Activated naive CD8-positive, alpha-beta T cell treated with anti-CD3 and anti-CD28 coated beads, Interleukin-2, amount 10 ng/mL, durations not matched to agents 7 days and 5 days (primary cell): ENCODE data around the gene CHAC1. TPM values are rescaled to one million over a fixed set of nuclear protein-coding genes. Genes with fewer than 3 reads are reported as not detected.

Experiments used
- ATAC-seq: fragments of 150-1000 bp; cut with Tn5 transposase; one replicate; pipeline ENCODE4 v1.10.0; 2021; ENCODE audit warnings: low read depth, moderate library complexity
- POLR2A ChIA-PET: fragments of 350-600 bp; sonication (Branson Sonifier 250); formaldehyde crosslinking; loops from one replicate; lab custom pipeline; 2021; ENCODE audit warnings: antibody characterized with exemption; lab: Charles Lee
- DNase-seq: peaks from one replicate; pipeline ENCODE4 v3.0.0; 2021
- H3K27ac Mint-ChIP-seq: one replicate; pipeline ENCODE4 v1.8.0; 2022; ENCODE audit warnings: mild to moderate bottlenecking, mixed read lengths
- H3K27me3 Mint-ChIP-seq: one replicate; pipeline ENCODE4 v1.8.0; 2022; ENCODE audit warnings: mild to moderate bottlenecking, moderate library complexity, mixed read lengths
- H3K36me3 Mint-ChIP-seq: one replicate; pipeline ENCODE4 v1.8.0; 2021; ENCODE audit warnings: mild to moderate bottlenecking, mixed read lengths
- H3K4me1 Mint-ChIP-seq: one replicate; pipeline ENCODE4 v1.8.0; 2021; ENCODE audit warnings: mixed read lengths
- H3K4me3 Mint-ChIP-seq: one replicate; pipeline ENCODE4 v1.8.0; 2022; ENCODE audit warnings: mild to moderate bottlenecking, moderate library complexity, mixed read lengths
- H3K9me3 Mint-ChIP-seq: one replicate; pipeline ENCODE4 v1.8.0; 2021; ENCODE audit warnings: mixed read lengths
- total RNA-seq, 2 experiments: library from RNA; stranded (reverse); gene quantifications; one replicate each; pipeline ENCODE4 v1.2.3, GENCODE V29; 2021

Gene CHAC1
- total RNA-seq, 2 experiments from 2014 or later: 13.9 to 14.1 TPM

- Mint-ChIP-seq H3K36me3 (no peaks in the 10 kb centered on the region), H3K27ac (no peak overlapping the region)
These were observed 25.1 kb upstream of the CHAC1 start for GRCh38 chr15:40927873-40928806.

GRCh38 chr15:40928821-40929659, 24.2 kb upstream of the CHAC1 start, which contains the start of gene DLL4:
DLL4 (plus strand) TSS chr15:40929340; CDS start chr15:40929669, 329 bp downstream.
- Mint-ChIP-seq H3K27me3 (peaks cover 79% of the 10 kb centered on the region), H3K4me1 (peaks cover 31% of the 10 kb centered on the region), H3K9me3 (no peaks in the 10 kb centered on the region), H3K4me3 (peak within 1 kb of the TSS; percentile 72), H3K36me3 (no peaks in the 10 kb centered on the region), H3K27ac (no peak within 1 kb of the TSS)
- ATAC-seq (peak; percentile 37), DNase-seq (peak; percentile 63)
- POLR2A ChIA-PET: interaction anchor here (1.1 to 3.6 kb wide), 3 partner anchors 12 to 24 kb away, joined by 3 to 14 read pairs (median 8); partner anchors contain the start of gene CHAC1

More at GRCh38 chr15:40927873-40928806, 25.1 kb upstream of the CHAC1 start:
- peaks cover 79% of the 10 kb centered on the region for H3K27me3 Mint-ChIP-seq
- no peaks in the 10 kb centered on the region for H3K9me3 Mint-ChIP-seq
- peak overlapping the region; percentile 51 for H3K4me3 Mint-ChIP-seq
- DNase-seq (peak; percentile 56), ATAC-seq (no peak)
- POLR2A ChIA-PET: interaction anchor here (0.6 to 3.6 kb wide), 3 partner anchors 13 to 459 kb away, joined by 5 to 14 read pairs (median 8); partner anchors contain the start of gene CHAC1
- peaks cover 29% of the 10 kb centered on the region for H3K4me1 Mint-ChIP-seq

GRCh38 chr15:40929660-40930429, 23.4 kb upstream of the CHAC1 start:
- no peaks in the 10 kb centered on the region for H3K9me3 Mint-ChIP-seq
- H3K27ac Mint-ChIP-seq: no peak overlapping the region
- no peaks in the 10 kb centered on the region for H3K36me3 Mint-ChIP-seq
- no peak for DNase-seq
- POLR2A ChIA-PET: interaction anchor here (1.1 to 3.6 kb wide), 3 partner anchors 12 to 24 kb away, joined by 3 to 14 read pairs (median 8); partner anchors contain the start of gene CHAC1
- H3K27me3 Mint-ChIP-seq: peaks cover 72% of the 10 kb centered on the region
- H3K4me1 Mint-ChIP-seq: peaks cover 31% of the 10 kb centered on the region
- ATAC-seq: no peak
- H3K4me3 Mint-ChIP-seq: peak overlapping the region; percentile 72

- POLR2A ChIA-PET: interaction anchor here (2.4 to 3.6 kb wide), 2 partner anchors 11 to 22 kb away, joined by 8 to 14 read pairs; partner anchors contain the start of gene CHAC1
- ATAC-seq (no peak), DNase-seq (peak; percentile 71)
- H3K9me3 Mint-ChIP-seq: no peaks in the 10 kb centered on the region
- H3K4me1 Mint-ChIP-seq: peaks cover 31% of the 10 kb centered on the region
- no peak overlapping the region for H3K27ac Mint-ChIP-seq
- H3K36me3 Mint-ChIP-seq: no peaks in the 10 kb centered on the region
- H3K4me3 Mint-ChIP-seq: peak overlapping the region; percentile 72
- H3K27me3 Mint-ChIP-seq: peaks cover 65% of the 10 kb centered on the region
These were observed 22.6 kb upstream of the CHAC1 start for GRCh38 chr15:40930430-40931299.

GRCh38 chr15:40931300-40932142, 21.8 kb upstream of the CHAC1 start:
- Mint-ChIP-seq H3K9me3 (no peaks in the 10 kb centered on the region), H3K27ac (no peak overlapping the region), H3K36me3 (no peaks in the 10 kb centered on the region), H3K27me3 (peaks cover 57% of the 10 kb centered on the region), H3K4me1 (peaks cover 31% of the 10 kb centered on the region), H3K4me3 (peak overlapping the region; percentile 39)
- ATAC-seq (no peak), DNase-seq (no peak)
- POLR2A ChIA-PET: interaction anchor here (0.7 to 2.4 kb wide), 3 partner anchors 10 to 28 kb away, joined by 3 to 8 read pairs (median 4); partner anchors contain the start of gene CHAC1

GRCh38 chr15:40932156-40932555, 21.1 kb upstream of the CHAC1 start:
- Mint-ChIP-seq H3K27me3 (peaks cover 51% of the 10 kb centered on the region), H3K4me1 (peaks cover 29% of the 10 kb centered on the region), H3K27ac (no peak overlapping the region), H3K9me3 (no peaks in the 10 kb centered on the region), H3K4me3 (no peak overlapping the region), H3K36me3 (no peaks in the 10 kb centered on the region)
- POLR2A ChIA-PET: interaction anchor here (0.7 to 2.4 kb wide), 3 partner anchors 10 to 29 kb away, joined by 3 to 8 read pairs (median 4); partner anchors contain the start of gene CHAC1
- ATAC-seq (peak; percentile 28), DNase-seq (no peak)

- no peaks in the 10 kb centered on the region for H3K9me3 Mint-ChIP-seq
- ATAC-seq (no peak), DNase-seq (no peak)
- H3K27ac Mint-ChIP-seq: no peak overlapping the region
- H3K36me3 Mint-ChIP-seq: no peaks in the 10 kb centered on the region
- H3K4me1 Mint-ChIP-seq: peaks cover 27% of the 10 kb centered on the region
- H3K27me3 Mint-ChIP-seq: peaks cover 45% of the 10 kb centered on the region
- POLR2A ChIA-PET: interaction anchor here (0.7 to 2.0 kb wide), 2 partner anchors 9 to 30 kb away, joined by 3 to 4 read pairs; no protein-coding TSS in a partner anchor
- H3K4me3 Mint-ChIP-seq: no peak overlapping the region
These were observed 20.4 kb upstream of the CHAC1 start for GRCh38 chr15:40932649-40933516.

- peaks cover 42% of the 10 kb centered on the region for H3K27me3 Mint-ChIP-seq
- DNase-seq: no peak
- H3K4me1 Mint-ChIP-seq: peaks cover 27% of the 10 kb centered on the region
- no peak overlapping the region for H3K4me3 Mint-ChIP-seq
- no peak for ATAC-seq
- H3K27ac Mint-ChIP-seq: no peak overlapping the region
- no peaks in the 10 kb centered on the region for H3K9me3 Mint-ChIP-seq
- POLR2A ChIA-PET: interaction anchor here (2.0 kb wide), 1 partner anchor 8 kb away, joined by 4 read pairs; no protein-coding TSS in a partner anchor
- H3K36me3 Mint-ChIP-seq: no peaks in the 10 kb centered on the region
These were observed 19.8 kb upstream of the CHAC1 start for GRCh38 chr15:40933517-40933902.

- no peaks in the 10 kb centered on the region for H3K9me3 Mint-ChIP-seq
- no peak for ATAC-seq
- POLR2A ChIA-PET: interaction anchor here (1.0 kb wide), 1 partner anchor 19 kb away, joined by 3 read pairs; the partner anchor contains the start of gene CHAC1
- H3K27ac Mint-ChIP-seq: no peak overlapping the region
- peaks cover 32% of the 10 kb centered on the region for H3K27me3 Mint-ChIP-seq
- H3K36me3 Mint-ChIP-seq: no peaks in the 10 kb centered on the region
- no peak overlapping the region for H3K4me3 Mint-ChIP-seq
- peaks cover 20% of the 10 kb centered on the region for H3K4me1 Mint-ChIP-seq
- DNase-seq: no peak
These were observed 18.8 kb upstream of the CHAC1 start for GRCh38 chr15:40934457-40934856.

- H3K9me3 Mint-ChIP-seq: no peaks in the 10 kb centered on the region
- peaks cover 14% of the 10 kb centered on the region for H3K4me1 Mint-ChIP-seq
- H3K27me3 Mint-ChIP-seq: peaks cover 15% of the 10 kb centered on the region
- H3K27ac Mint-ChIP-seq: no peak overlapping the region
- POLR2A ChIA-PET: no interaction called here
- ATAC-seq (no peak), DNase-seq (no peak)
- H3K4me3 Mint-ChIP-seq: no peak overlapping the region
- H3K36me3 Mint-ChIP-seq: no peaks in the 10 kb centered on the region
These were observed 17.0 kb upstream of the CHAC1 start for GRCh38 chr15:40936234-40936708.
